WTC11 (cell line): ENCODE results near the gene VEPH1. TPM values are rescaled to one million over a fixed set of nuclear protein-coding genes. Genes with fewer than 3 reads are reported as not detected.

ENCODE experiments used
- ATAC-seq: fragments of 200-7000 bp; cut with Tn5 transposase; 2 replicates; pipeline ENCODE4 v1.10.0; 2021; ENCODE audit warnings: mild to moderate bottlenecking, moderate library complexity
- CTCF ChIA-PET: fragments of 300-600 bp; sonication (Branson Sonifier 250); formaldehyde crosslinking; loops from one replicate; lab custom pipeline; 2021; ENCODE audit warnings: antibody characterized with exemption; lab: Charles Lee
- POLR2A ChIA-PET: fragments of 350-600 bp; sonication (Branson Sonifier 250); formaldehyde crosslinking; loops from one replicate; lab custom pipeline; 2021; ENCODE audit warnings: antibody characterized with exemption; lab: Charles Lee
- DNase-seq: peaks from one replicate; pipeline ENCODE4 v3.0.0; 2021; ENCODE audit warnings: low spot score
- H3K27ac Mint-ChIP-seq: 2 replicates; pipeline ENCODE4 v1.8.0; 2021; ENCODE audit warnings: mixed read lengths
- H3K27me3 Mint-ChIP-seq: 2 replicates; pipeline ENCODE4 v1.8.0; 2021; ENCODE audit warnings: low read depth, mild to moderate bottlenecking, moderate library complexity, mixed read lengths
- H3K36me3 Mint-ChIP-seq: 2 replicates; pipeline ENCODE4 v1.8.0; 2021; ENCODE audit warnings: mixed read lengths
- H3K4me1 Mint-ChIP-seq: 2 replicates; pipeline ENCODE4 v1.8.0; 2022; ENCODE audit warnings: mixed read lengths
- H3K4me3 Mint-ChIP-seq: 2 replicates; pipeline ENCODE4 v1.8.0; 2021; ENCODE audit warnings: mild to moderate bottlenecking, moderate library complexity, mixed read lengths
- H3K9me3 Mint-ChIP-seq: 2 replicates; pipeline ENCODE4 v1.8.0; 2021; ENCODE audit warnings: mixed read lengths
- AR ChIP-seq: fragments of 250-450 bp; sonication (Bioruptor Pico); IDR thresholded peaks from 2 replicates; pipeline ENCODE4 v1.9.0; 2021; ENCODE audit warnings: mild to moderate bottlenecking
- ATF1 ChIP-seq: sonication (generic); formaldehyde crosslinking; IDR thresholded peaks from 2 replicates; pipeline ENCODE4 v1.8.1; 2023; ENCODE audit warnings: mild to moderate bottlenecking, moderate library complexity, missing genetic modification reagents
- ATF3 ChIP-seq: sonication (generic); formaldehyde crosslinking; conservative IDR thresholded peaks from 2 replicates; pipeline ENCODE4 v1.8.1; 2022; ENCODE audit warnings: mild to moderate bottlenecking, missing genetic modification reagents
- EMX1 ChIP-seq: fragments of 250-450 bp; sonication (Bioruptor Pico); IDR thresholded peaks from 2 replicates; pipeline ENCODE4 v1.8.0; 2021; ENCODE audit warnings: mild to moderate bottlenecking
- FOXJ3 ChIP-seq: sonication (generic); formaldehyde crosslinking; IDR thresholded peaks from 2 replicates; pipeline ENCODE4 v1.9.0; 2021; ENCODE audit warnings: missing genetic modification reagents, mild to moderate bottlenecking, borderline replicate concordance
- FOXK1 ChIP-seq: sonication (generic); formaldehyde crosslinking; IDR thresholded peaks from 2 replicates; pipeline ENCODE4 v1.8.0; 2022; ENCODE audit warnings: mild to moderate bottlenecking, moderate library complexity, missing genetic modification reagents
- FOXP4 ChIP-seq: sonication (generic); formaldehyde crosslinking; IDR thresholded peaks from 2 replicates; pipeline ENCODE4 v1.8.0; 2022; ENCODE audit warnings: mild to moderate bottlenecking, missing genetic modification reagents
- JUN ChIP-seq: sonication (generic); formaldehyde crosslinking; IDR thresholded peaks from 2 replicates; pipeline ENCODE4 v1.8.0; 2023; ENCODE audit warnings: mild to moderate bottlenecking, missing genetic modification reagents
- NFATC4 ChIP-seq: fragments of 250-450 bp; sonication (Bioruptor Pico); IDR thresholded peaks from 2 replicates; pipeline ENCODE4 v1.9.0; 2021; ENCODE audit warnings: mild to moderate bottlenecking
- OVOL2 ChIP-seq: fragments of 250-450 bp; sonication (Bioruptor Pico); IDR thresholded peaks from 2 replicates; pipeline ENCODE4 v1.9.0; 2021; ENCODE audit warnings: mild to moderate bottlenecking, borderline replicate concordance
- TEAD1 ChIP-seq: sonication (generic); formaldehyde crosslinking; IDR thresholded peaks from 2 replicates; pipeline ENCODE4 v1.8.0; 2022; ENCODE audit warnings: mild to moderate bottlenecking, missing genetic modification reagents
- TP53 ChIP-seq: sonication (generic); formaldehyde crosslinking; IDR thresholded peaks from 2 replicates; pipeline ENCODE4 v1.8.1; 2023; ENCODE audit warnings: mild to moderate bottlenecking, missing genetic modification reagents
- USF2 ChIP-seq: sonication (generic); formaldehyde crosslinking; IDR thresholded peaks from 2 replicates; pipeline ENCODE4 v1.8.1; 2023; ENCODE audit warnings: mild to moderate bottlenecking, missing genetic modification reagents, moderate library complexity
- ZNF138 ChIP-seq: sonication (generic); formaldehyde crosslinking; conservative IDR thresholded peaks from 2 replicates; pipeline ENCODE4 v1.8.1; 2022; ENCODE audit warnings: mild to moderate bottlenecking, moderate library complexity, missing genetic modification reagents
- ZNF219 ChIP-seq: sonication (generic); formaldehyde crosslinking; IDR thresholded peaks from 2 replicates; pipeline ENCODE4 v1.8.0; 2023; ENCODE audit warnings: missing genetic modification reagents, mild to moderate bottlenecking, borderline replicate concordance
- ZNF232 ChIP-seq: sonication (generic); formaldehyde crosslinking; IDR thresholded peaks from 2 replicates; pipeline ENCODE4 v1.8.0; 2022; ENCODE audit warnings: mild to moderate bottlenecking, missing genetic modification reagents
- ZNF317 ChIP-seq: sonication (generic); formaldehyde crosslinking; IDR thresholded peaks from 2 replicates; pipeline ENCODE4 v1.8.1; 2023; ENCODE audit warnings: low read depth, mild to moderate bottlenecking, moderate library complexity, missing genetic modification reagents, borderline replicate concordance
- ZNF423 ChIP-seq: fragments of 250-450 bp; sonication (Bioruptor Pico); IDR thresholded peaks from 2 replicates; pipeline ENCODE4 v2.1.2; 2022; ENCODE audit warnings: mild to moderate bottlenecking, moderate library complexity
- ZNF532 ChIP-seq: fragments of 250-450 bp; sonication (Bioruptor Pico); IDR thresholded peaks from 2 replicates; pipeline ENCODE4 v1.9.0; 2021; ENCODE audit warnings: mild to moderate bottlenecking, borderline replicate concordance
- total RNA-seq: library from RNA; stranded (reverse); gene quantifications from 3 replicates; pipeline ENCODE4 v1.2.3, GENCODE V29; 2021
- TF ChIP-seq, protein P1 (sequence below): sonication (generic); formaldehyde crosslinking; IDR thresholded peaks from 2 replicates; pipeline ENCODE4 v1.8.1; 2023; ENCODE audit warnings: mild to moderate bottlenecking, missing genetic modification reagents, borderline replicate concordance

VEPH1 gene
- total RNA-seq, 1 experiment from 2014 or later: 10.8 TPM

- no peak for ATAC-seq
- CTCF ChIA-PET: no interaction called here
- H3K27ac Mint-ChIP-seq: no peak overlapping the region
- no peak for DNase-seq
- no peak for TF ChIP-seq AR (CRISPR knock-in tag)
- no peak for TF ChIP-seq FOXK1 (CRISPR knock-in tag)
- TF ChIP-seq USF2 (CRISPR knock-in tag): no peak
- TF ChIP-seq OVOL2 (CRISPR knock-in tag): no peak
- TF ChIP-seq, protein P1, sequence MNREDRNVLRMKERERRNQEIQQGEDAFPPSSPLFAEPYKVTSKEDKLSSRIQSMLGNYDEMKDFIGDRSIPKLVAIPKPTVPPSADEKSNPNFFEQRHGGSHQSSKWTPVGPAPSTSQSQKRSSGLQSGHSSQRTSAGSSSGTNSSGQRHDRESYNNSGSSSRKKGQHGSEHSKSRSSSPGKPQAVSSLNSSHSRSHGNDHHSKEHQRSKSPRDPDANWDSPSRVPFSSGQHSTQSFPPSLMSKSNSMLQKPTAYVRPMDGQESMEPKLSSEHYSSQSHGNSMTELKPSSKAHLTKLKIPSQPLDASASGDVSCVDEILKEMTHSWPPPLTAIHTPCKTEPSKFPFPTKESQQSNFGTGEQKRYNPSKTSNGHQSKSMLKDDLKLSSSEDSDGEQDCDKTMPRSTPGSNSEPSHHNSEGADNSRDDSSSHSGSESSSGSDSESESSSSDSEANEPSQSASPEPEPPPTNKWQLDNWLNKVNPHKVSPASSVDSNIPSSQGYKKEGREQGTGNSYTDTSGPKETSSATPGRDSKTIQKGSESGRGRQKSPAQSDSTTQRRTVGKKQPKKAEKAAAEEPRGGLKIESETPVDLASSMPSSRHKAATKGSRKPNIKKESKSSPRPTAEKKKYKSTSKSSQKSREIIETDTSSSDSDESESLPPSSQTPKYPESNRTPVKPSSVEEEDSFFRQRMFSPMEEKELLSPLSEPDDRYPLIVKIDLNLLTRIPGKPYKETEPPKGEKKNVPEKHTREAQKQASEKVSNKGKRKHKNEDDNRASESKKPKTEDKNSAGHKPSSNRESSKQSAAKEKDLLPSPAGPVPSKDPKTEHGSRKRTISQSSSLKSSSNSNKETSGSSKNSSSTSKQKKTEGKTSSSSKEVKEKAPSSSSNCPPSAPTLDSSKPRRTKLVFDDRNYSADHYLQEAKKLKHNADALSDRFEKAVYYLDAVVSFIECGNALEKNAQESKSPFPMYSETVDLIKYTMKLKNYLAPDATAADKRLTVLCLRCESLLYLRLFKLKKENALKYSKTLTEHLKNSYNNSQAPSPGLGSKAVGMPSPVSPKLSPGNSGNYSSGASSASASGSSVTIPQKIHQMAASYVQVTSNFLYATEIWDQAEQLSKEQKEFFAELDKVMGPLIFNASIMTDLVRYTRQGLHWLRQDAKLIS (CRISPR knock-in tag): no peak
- TF ChIP-seq ATF1 (CRISPR knock-in tag): no peak
- TF ChIP-seq NFATC4 (CRISPR knock-in tag): no peak
- TF ChIP-seq FOXP4 (CRISPR knock-in tag): no peak
- TF ChIP-seq ZNF317 (CRISPR knock-in tag): no peak
- no peak for TF ChIP-seq ZNF138 (CRISPR knock-in tag)
- TF ChIP-seq, all 79 proteins: peak for 0
- no peaks in the 10 kb centered on the region for H3K36me3 Mint-ChIP-seq
- H3K9me3 Mint-ChIP-seq: no peaks in the 10 kb centered on the region
- POLR2A ChIA-PET: no interaction called here
- H3K27me3 Mint-ChIP-seq: no peaks in the 10 kb centered on the region
- no peak overlapping the region for H3K4me3 Mint-ChIP-seq
- H3K4me1 Mint-ChIP-seq: peaks cover 5% of the 10 kb centered on the region
Measured at GRCh38 chr3:157306502-157306901, 196.7 kb downstream of the VEPH1 start.

GRCh38 chr3:157305392-157305791, 197.8 kb downstream of the VEPH1 start:
- ChIA-PET POLR2A (interaction anchor here (0.7 kb wide), 1 partner anchor 956 kb away, joined by 4 read pairs; no protein-coding TSS in a partner anchor), CTCF (no interaction called here)
- TF ChIP-seq JUN (no peak), TP53 (CRISPR knock-in tag) (no peak), ZNF532 (CRISPR knock-in tag) (no peak), ZNF423 (CRISPR knock-in tag) (no peak), ZNF219 (CRISPR knock-in tag) (no peak), TEAD1 (CRISPR knock-in tag) (no peak), ATF3 (no peak), EMX1 (CRISPR knock-in tag) (no peak), FOXJ3 (CRISPR knock-in tag) (no peak), ZNF232 (CRISPR knock-in tag) (no peak)

More at GRCh38 chr3:157305392-157305791, 197.8 kb downstream of the VEPH1 start:
- H3K4me1 Mint-ChIP-seq: peaks cover 5% of the 10 kb centered on the region
- no peak overlapping the region for H3K4me3 Mint-ChIP-seq
- no peaks in the 10 kb centered on the region for H3K27me3 Mint-ChIP-seq
- no peaks in the 10 kb centered on the region for H3K36me3 Mint-ChIP-seq
- H3K27ac Mint-ChIP-seq: no peak overlapping the region
- H3K9me3 Mint-ChIP-seq: no peaks in the 10 kb centered on the region
- DNase-seq (no peak), ATAC-seq (no peak)
